ENCODE results near the gene PICALM.
"Not testable (repeated sequence)": the region's sequence is repeated elsewhere in the genome, so short reads cannot be mapped to it uniquely, and the experiment has no call there.

Gene PICALM

DNA sequence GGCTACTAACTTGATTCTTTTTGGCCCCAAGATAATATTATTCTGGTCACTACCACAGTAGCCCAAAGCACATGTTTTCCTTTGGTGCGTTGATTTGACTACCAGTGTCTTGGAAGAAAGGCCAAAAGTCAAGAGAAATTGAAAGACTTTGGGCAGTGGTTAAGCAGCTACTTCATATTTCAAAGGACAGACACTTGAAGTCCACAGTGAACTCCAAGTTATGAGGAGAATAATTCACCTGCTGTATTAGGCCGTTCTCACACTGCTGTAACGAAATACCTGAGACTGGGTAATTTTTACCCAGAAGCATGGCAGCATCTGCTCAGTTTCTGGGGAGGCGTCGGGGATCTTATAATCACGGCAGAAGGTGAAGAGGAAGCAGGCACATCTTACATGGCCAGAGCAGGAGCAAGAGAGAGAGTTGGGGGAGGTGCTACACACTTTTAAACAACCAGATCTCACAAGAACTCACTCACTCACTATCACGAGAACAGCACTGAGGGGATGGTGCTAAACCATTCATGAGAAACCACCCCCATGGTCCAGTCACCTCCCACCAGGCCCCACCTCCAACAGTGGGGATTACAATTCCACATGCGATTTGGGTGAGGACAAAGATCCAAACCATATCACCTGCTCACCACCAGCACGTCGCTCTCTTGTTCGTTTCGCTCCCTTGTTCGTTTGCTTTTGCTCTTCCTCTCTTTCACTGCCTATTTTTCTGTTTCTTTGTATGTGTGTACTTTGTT lies 40.2 kb upstream of the PICALM start:
- H3K4me3 ChIP-seq (ENCODE audit: low read depth, low read length): no peak overlapping the region
- TF ChIP-seq, protein P1, sequence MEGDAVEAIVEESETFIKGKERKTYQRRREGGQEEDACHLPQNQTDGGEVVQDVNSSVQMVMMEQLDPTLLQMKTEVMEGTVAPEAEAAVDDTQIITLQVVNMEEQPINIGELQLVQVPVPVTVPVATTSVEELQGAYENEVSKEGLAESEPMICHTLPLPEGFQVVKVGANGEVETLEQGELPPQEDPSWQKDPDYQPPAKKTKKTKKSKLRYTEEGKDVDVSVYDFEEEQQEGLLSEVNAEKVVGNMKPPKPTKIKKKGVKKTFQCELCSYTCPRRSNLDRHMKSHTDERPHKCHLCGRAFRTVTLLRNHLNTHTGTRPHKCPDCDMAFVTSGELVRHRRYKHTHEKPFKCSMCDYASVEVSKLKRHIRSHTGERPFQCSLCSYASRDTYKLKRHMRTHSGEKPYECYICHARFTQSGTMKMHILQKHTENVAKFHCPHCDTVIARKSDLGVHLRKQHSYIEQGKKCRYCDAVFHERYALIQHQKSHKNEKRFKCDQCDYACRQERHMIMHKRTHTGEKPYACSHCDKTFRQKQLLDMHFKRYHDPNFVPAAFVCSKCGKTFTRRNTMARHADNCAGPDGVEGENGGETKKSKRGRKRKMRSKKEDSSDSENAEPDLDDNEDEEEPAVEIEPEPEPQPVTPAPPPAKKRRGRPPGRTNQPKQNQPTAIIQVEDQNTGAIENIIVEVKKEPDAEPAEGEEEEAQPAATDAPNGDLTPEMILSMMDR (IDR thresholded peaks at IDR 0.05; ENCODE audit: insufficient read depth, low read depth, low read length, missing control alignments): no peak
- DNase-seq (ENCODE audit: low read depth): no peak

DNA sequence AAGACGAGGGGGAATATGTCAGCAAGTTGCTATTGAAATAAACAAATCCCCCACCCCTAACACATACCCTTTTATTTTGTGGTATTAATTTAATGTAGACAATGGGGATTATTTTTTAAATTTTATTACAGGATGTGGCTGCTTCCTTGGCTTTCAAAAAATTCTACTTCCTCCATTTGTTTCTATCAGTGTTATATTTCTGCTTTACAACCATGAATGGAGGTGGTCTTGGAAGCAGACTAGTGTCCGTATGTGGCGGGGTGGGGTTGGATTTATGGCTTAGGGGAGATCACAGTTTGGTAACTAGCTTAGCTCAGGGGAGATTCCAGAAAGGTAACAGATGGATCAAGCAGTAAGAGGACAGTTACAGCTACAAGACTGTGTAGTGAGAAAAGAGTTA lies 39.3 kb upstream of the PICALM start:
- TF ChIP-seq, protein P1 (IDR thresholded peaks at IDR 0.05; ENCODE audit: insufficient read depth, low read depth, low read length, missing control alignments): no peak
- no peak overlapping the region for H3K4me3 ChIP-seq (ENCODE audit: low read depth, low read length)
- DNase-seq (ENCODE audit: low read depth): no peak

DNA sequence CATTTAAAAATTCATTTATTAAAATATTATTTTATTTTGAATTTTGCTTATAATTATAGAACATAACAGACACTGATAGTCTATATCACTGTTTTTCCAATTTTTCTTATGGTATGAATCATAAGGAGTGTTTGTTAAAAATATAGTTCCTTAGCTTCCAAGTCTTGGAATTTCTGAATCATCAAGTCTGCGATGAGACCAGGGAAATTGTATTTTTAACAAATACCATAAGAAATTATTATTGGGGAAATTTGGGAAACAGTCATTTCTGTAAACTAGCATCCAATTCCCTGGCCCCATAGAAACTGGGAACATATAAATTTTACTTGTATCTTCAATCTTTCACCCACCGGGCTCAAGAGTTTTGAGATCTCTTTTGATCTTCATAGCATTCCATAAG lies 38.0 kb upstream of the PICALM start:
- TF ChIP-seq, protein P1 (IDR thresholded peaks at IDR 0.05; ENCODE audit: insufficient read depth, low read depth, low read length, missing control alignments): no peak
- no peak for DNase-seq (ENCODE audit: low read depth)

DNA sequence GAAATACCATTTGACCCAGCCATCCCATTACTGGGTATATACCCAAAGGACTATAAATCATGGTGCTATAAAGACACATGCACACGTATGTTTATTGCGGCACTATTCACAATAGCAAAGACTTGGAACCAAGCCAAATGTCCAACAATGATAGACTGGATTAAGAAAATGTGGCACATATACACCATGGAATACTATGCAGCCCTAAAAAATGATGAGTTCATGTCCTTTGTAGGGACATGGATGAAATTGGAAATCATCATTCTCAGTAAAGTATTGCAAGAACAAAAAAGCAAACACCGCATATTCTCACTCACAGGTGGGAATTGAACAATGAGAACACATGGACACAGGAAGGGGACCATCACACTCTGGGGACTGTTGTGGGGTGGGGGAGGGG lies 37.1 kb upstream of the PICALM start:
- H3K4me3 ChIP-seq (ENCODE audit: low read depth, low read length); DNase-seq (ENCODE audit: low read depth): not testable (repeated sequence)

More for the DNA sequence above, 38.0 kb upstream of the PICALM start:
- H3K4me3 ChIP-seq (ENCODE audit: low read depth, low read length): no peak overlapping the region

DNA sequence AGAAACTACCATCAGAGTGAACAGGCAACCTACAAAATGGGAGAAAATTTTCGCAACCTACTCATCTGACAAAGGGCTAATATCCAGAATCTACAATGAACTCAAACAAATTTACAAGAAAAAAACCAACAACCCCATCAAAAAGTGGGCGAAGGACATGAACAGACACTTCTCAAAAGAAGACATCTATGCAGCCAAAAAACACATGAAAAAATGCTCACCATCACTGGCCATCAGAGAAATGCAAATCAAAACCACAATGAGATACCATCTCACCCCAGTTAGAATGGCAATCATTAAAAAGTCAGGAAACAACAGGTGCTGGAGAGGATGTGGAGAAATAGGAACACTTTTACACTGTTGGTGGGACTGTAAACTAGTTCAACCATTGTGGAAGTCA lies 36.7 kb upstream of the PICALM start:
- not testable (repeated sequence) for H3K4me3 ChIP-seq (ENCODE audit: low read depth, low read length); DNase-seq (ENCODE audit: low read depth)

DNA sequence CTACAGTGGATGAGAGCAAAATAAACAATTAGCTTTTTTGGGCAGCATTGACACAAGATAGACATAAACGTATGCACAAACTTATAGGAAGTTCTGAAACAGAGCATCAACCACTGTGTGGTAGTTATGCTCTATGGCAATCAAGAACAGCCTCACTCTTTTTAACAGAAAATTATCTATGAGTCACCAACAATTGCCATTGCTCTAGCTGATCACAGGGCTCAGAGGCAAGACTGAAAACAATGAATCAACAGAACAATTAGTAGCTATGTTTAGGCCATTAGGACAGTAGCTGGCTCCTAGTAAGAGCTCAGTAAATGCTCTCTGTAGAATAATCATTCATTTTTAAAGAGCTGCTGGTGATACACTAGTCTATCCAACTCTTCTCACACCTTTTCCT lies 34.9 kb upstream of the PICALM start:
- no peak overlapping the region for H3K4me3 ChIP-seq (ENCODE audit: low read depth, low read length)
- TF ChIP-seq, protein P1 (IDR thresholded peaks at IDR 0.05; ENCODE audit: insufficient read depth, low read depth, low read length, missing control alignments): no peak
- no peak for DNase-seq (ENCODE audit: low read depth)

DNA sequence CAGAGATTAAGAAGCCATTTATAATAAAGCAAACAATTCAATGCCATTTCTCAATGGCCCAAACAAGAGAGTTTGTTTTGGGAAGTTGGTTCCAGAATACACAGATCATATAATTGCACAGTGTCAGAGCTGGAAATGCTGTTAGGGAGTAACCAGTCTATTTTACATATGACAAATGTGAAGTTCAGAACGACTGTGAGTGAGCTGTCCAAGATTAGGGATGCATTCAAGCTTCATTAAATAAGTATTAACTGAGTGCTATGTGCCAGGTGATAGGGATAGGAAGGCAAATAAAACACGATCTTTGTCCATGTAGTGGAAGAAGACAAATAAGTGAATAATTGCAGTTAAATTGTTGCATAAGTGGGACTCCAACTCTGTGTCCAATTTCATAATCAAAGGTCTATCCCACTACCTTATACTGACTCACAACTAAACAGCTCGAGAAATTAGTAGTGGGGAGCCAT lies 33.1 kb upstream of the PICALM start:
- TF ChIP-seq, protein P1 (IDR thresholded peaks at IDR 0.05; ENCODE audit: insufficient read depth, low read depth, low read length, missing control alignments): no peak
- no peak overlapping the region for H3K4me3 ChIP-seq (ENCODE audit: low read depth, low read length)
- DNase-seq (ENCODE audit: low read depth): no peak

DNA sequence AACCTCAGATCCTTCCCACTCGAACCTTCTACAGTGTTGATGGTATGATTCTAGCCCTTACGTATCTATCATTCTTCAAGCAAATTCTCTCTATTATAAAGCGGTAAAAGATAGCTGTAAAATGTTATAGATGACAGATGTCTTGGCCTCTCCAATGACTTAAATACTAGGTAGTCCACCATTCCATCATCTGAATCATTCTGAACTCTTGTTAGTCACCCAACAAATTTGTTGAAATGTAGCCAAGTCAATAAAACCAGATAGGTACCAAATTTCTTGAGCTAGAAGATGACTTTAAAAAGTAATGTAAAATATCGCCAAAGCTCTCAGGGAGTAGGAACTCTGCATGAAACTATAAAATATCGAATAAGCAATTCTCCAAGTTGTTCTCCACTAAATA lies 32.6 kb upstream of the PICALM start:
- no peak for DNase-seq (ENCODE audit: low read depth)

More for the DNA sequence above, 32.6 kb upstream of the PICALM start:
- TF ChIP-seq, protein P1 (IDR thresholded peaks at IDR 0.05; ENCODE audit: insufficient read depth, low read depth, low read length, missing control alignments): no peak
- no peak overlapping the region for H3K4me3 ChIP-seq (ENCODE audit: low read depth, low read length)
